GM12878 (cell line): Measurements from ENCODE around the gene CXXC1.

Experiments
- CTCF ChIP-seq, 3 experiments: IDR thresholded peaks in 2 of 3; conservative IDR thresholded peaks in 1 of 3; 2 replicates each; pipeline ENCODE4 v1.5.1; 2011; ENCODE audit warnings: low read depth in 3 of 3, low read length in 3 of 3, mild to moderate bottlenecking in 3 of 3, control low read depth in 2 of 3, moderate library complexity in 2 of 3, inconsistent platforms in 1 of 3, mixed read lengths in 1 of 3; ENCODE audit not compliant: control insufficient read depth in 2 of 3, insufficient read depth in 1 of 3; ENCODE audit errors: extremely low read depth in 1 of 3
- NFYA ChIP-seq: IDR thresholded peaks from 2 replicates; pipeline ENCODE4 v1.6.1; 2011; ENCODE audit warnings: low read depth, mild to moderate bottlenecking, low read length, improper control_type of control experiment, borderline replicate concordance
- NR2C2 ChIP-seq: IDR thresholded peaks from 2 replicates; pipeline ENCODE4 v1.6.1; 2011; ENCODE audit warnings: borderline replicate concordance, low read depth; ENCODE audit not compliant: control insufficient read depth, insufficient read length
- POLR2A ChIP-seq: IDR thresholded peaks from 2 replicates; pipeline ENCODE4 v1.6.1; 2011; ENCODE audit warnings: low read depth, mild to moderate bottlenecking, low read length
- RELA ChIP-seq: fragments of 450-650 bp; IDR thresholded peaks from 2 replicates; pipeline ENCODE4 v1.8.0; 2014; ENCODE audit warnings: borderline replicate concordance; ENCODE audit not compliant: partially characterized antibody
- REST ChIP-seq: IDR thresholded peaks from 2 replicates; pipeline ENCODE4 v1.6.1; 2012; ENCODE audit warnings: mild to moderate bottlenecking, low read depth, low read length
- STAT3 ChIP-seq: IDR thresholded peaks from 2 replicates; pipeline ENCODE4 v1.6.1; 2011; ENCODE audit warnings: low read depth, low read length, improper control_type of control experiment
- TCF12 ChIP-seq: IDR thresholded peaks from 2 replicates; pipeline ENCODE4 v1.6.1; 2011; ENCODE audit warnings: low read depth, mild to moderate bottlenecking, low read length

- TF ChIP-seq STAT3 (no peak), RELA (no peak), NFYA (no peak), TCF12 (no peak), NR2C2 (no peak), POLR2A (no peak), CTCF (IDR thresholded peaks at IDR 0.05 in 2 of 3, conservative IDR thresholded peaks at IDR 0.05 in 1 of 3; ENCODE audit: control insufficient read depth in 2 of 3, extremely low read depth in 1 of 3, insufficient read depth in 1 of 3, low read depth in 3 of 3, low read length in 3 of 3) (no peak), REST (no peak)
Measured at GRCh38 chr18:50276452-50276851, 11.0 kb downstream of the CXXC1 start.
